CD4-positive, alpha-beta T cell treated with Interleukin-6 at 100 ng/mL for 8 hours (primary cell): Measurements from ENCODE around the gene SGK1.

Experiments
- DNase-seq: peaks from one replicate; pipeline ENCODE4 v3.0.0-alpha.2; 2020; ENCODE audit warnings: mixed read lengths, low spot score

SGK1 gene

GRCh38 chr6:134317471-134318131 lies at the start of gene SGK1:
Gene SGK1 (minus strand): TSS chr6:134318112. CDS start chr6:134317460, 652 bp downstream.
- peak; percentile 17 for DNase-seq

- no peak for DNase-seq
These were observed 45.6 kb upstream of the SGK1 start for GRCh38 chr6:134363323-134364039.

GRCh38 chr6:134361011-134361410 lies 43.1 kb upstream of the SGK1 start:
- no peak for DNase-seq

- no peak for DNase-seq
These were observed 41.4 kb upstream of the SGK1 start for GRCh38 chr6:134359302-134359701.

- no peak for DNase-seq
These were observed 40.4 kb upstream of the SGK1 start for GRCh38 chr6:134358320-134358719.

- no peak for DNase-seq
These were observed 39.1 kb upstream of the SGK1 start for GRCh38 chr6:134357022-134357487.

- no peak for DNase-seq
These were observed 38.5 kb upstream of the SGK1 start for GRCh38 chr6:134356405-134356804.

- no peak for DNase-seq
These were observed 35.0 kb upstream of the SGK1 start for GRCh38 chr6:134352786-134353480.

- DNase-seq: peak; percentile 12
These were observed 33.9 kb upstream of the SGK1 start for GRCh38 chr6:134351615-134352474.

- DNase-seq: no peak
These were observed 30.2 kb upstream of the SGK1 start for GRCh38 chr6:134347885-134348805.

- no peak for DNase-seq
These were observed 29.1 kb upstream of the SGK1 start for GRCh38 chr6:134346932-134347545.

- DNase-seq: no peak
These were observed 27.9 kb upstream of the SGK1 start for GRCh38 chr6:134345789-134346188.

GRCh38 chr6:134343066-134343465 lies 25.2 kb upstream of the SGK1 start:
- DNase-seq: no peak

GRCh38 chr6:134341999-134342567 lies 24.2 kb upstream of the SGK1 start:
- DNase-seq: no peak

- DNase-seq: no peak
These were observed 22.5 kb upstream of the SGK1 start for GRCh38 chr6:134340179-134340975.

- DNase-seq: no peak
These were observed 21.3 kb upstream of the SGK1 start for GRCh38 chr6:134339216-134339615.

GRCh38 chr6:134331256-134331655 lies 13.3 kb upstream of the SGK1 start:
- DNase-seq: no peak

GRCh38 chr6:134330555-134330954 lies 12.6 kb upstream of the SGK1 start:
- no peak for DNase-seq

- no peak for DNase-seq
These were observed 10.9 kb upstream of the SGK1 start for GRCh38 chr6:134328792-134329191.
